Glomerular visceral epithelial cell (primary cell): Measurements from ENCODE around the gene OR2T10.
"Not testable (repeated sequence)": the region's sequence is repeated elsewhere in the genome, so short reads cannot be mapped to it uniquely, and the experiment has no call there.

ENCODE experiments used
- DNase-seq: peaks from one replicate; pipeline ENCODE4 v3.0.0-alpha.2; 2016; ENCODE audit errors: extremely low spot score

The OR2T10 gene

GRCh38 chr1:248597589-248597988 is at the start of gene OR2T10:
TSS of gene OR2T10 (minus strand) at chr1:248597700. CDS start at chr1:248593768, 3,932 bp downstream.
- no peak for DNase-seq

GRCh38 chr1:248645178-248645577 is 47.7 kb upstream of the OR2T10 start, which contains the start of gene OR2T35:
TSS of gene OR2T35 (minus strand) at chr1:248645278. CDS start at chr1:248639258, 6,020 bp downstream.
- not testable (repeated sequence) for DNase-seq

- DNase-seq, result not testable (repeated sequence)
Measured at GRCh38 chr1:248642971-248643651, 45.6 kb upstream of the OR2T10 start.

- DNase-seq, result not testable (repeated sequence)
Measured at GRCh38 chr1:248641583-248641982, 44.1 kb upstream of the OR2T10 start.

- DNase-seq, result not testable (repeated sequence)
Measured at GRCh38 chr1:248640906-248641305, 43.4 kb upstream of the OR2T10 start.

GRCh38 chr1:248639652-248640051 is 42.2 kb upstream of the OR2T10 start:
- DNase-seq, result not testable (repeated sequence)

GRCh38 chr1:248636612-248637011 is 39.1 kb upstream of the OR2T10 start:
- not testable (repeated sequence) for DNase-seq

GRCh38 chr1:248634991-248635390 is 37.5 kb upstream of the OR2T10 start, which contains the start of gene OR2T11:
TSS of gene OR2T11 (minus strand) at chr1:248635091. CDS start at chr1:248627128, 7,963 bp downstream.
- DNase-seq, result not testable (repeated sequence)

GRCh38 chr1:248631354-248632008 is 34.0 kb upstream of the OR2T10 start:
- no peak for DNase-seq

- no peak for DNase-seq
Measured at GRCh38 chr1:248630551-248630950, 33.1 kb upstream of the OR2T10 start.

- no peak for DNase-seq
Measured at GRCh38 chr1:248627971-248628844, 30.7 kb upstream of the OR2T10 start.

- no peak for DNase-seq
Measured at GRCh38 chr1:248625971-248626370, 28.5 kb upstream of the OR2T10 start.

GRCh38 chr1:248625166-248625565 is 27.7 kb upstream of the OR2T10 start:
- DNase-seq, result no peak

- peak; percentile 35 for DNase-seq
Measured at GRCh38 chr1:248622570-248623001, 25.1 kb upstream of the OR2T10 start.

- DNase-seq, result no peak
Measured at GRCh38 chr1:248621770-248622169, 24.3 kb upstream of the OR2T10 start.

- DNase-seq, result peak; percentile 25
Measured at GRCh38 chr1:248618878-248619277, 21.4 kb upstream of the OR2T10 start.

GRCh38 chr1:248618119-248618518 is 20.6 kb upstream of the OR2T10 start:
- no peak for DNase-seq

GRCh38 chr1:248613742-248614141 is 16.2 kb upstream of the OR2T10 start:
- no peak for DNase-seq

GRCh38 chr1:248611883-248612414 is 14.4 kb upstream of the OR2T10 start:
- no peak for DNase-seq

- no peak for DNase-seq
Measured at GRCh38 chr1:248610301-248610700, 12.8 kb upstream of the OR2T10 start.

- DNase-seq, result no peak
Measured at GRCh38 chr1:248599396-248599795, 1.9 kb upstream of the OR2T10 start.

GRCh38 chr1:248596615-248597014 is 885 bp downstream of the OR2T10 start:
- no peak for DNase-seq
